NCI-H526 treated with DMSO at 0.1 percent for 48 hours (cell line): ENCODE results near the gene B4GALNT3.

Source experiments
- DNase-seq: peaks from one replicate; lab custom pipeline; 2025; lab: John Stamatoyannopoulos, UW

The B4GALNT3 gene

GRCh38 chr12:509500-509899 is 49.8 kb downstream of the B4GALNT3 start:
- no peak for DNase-seq

DNA sequence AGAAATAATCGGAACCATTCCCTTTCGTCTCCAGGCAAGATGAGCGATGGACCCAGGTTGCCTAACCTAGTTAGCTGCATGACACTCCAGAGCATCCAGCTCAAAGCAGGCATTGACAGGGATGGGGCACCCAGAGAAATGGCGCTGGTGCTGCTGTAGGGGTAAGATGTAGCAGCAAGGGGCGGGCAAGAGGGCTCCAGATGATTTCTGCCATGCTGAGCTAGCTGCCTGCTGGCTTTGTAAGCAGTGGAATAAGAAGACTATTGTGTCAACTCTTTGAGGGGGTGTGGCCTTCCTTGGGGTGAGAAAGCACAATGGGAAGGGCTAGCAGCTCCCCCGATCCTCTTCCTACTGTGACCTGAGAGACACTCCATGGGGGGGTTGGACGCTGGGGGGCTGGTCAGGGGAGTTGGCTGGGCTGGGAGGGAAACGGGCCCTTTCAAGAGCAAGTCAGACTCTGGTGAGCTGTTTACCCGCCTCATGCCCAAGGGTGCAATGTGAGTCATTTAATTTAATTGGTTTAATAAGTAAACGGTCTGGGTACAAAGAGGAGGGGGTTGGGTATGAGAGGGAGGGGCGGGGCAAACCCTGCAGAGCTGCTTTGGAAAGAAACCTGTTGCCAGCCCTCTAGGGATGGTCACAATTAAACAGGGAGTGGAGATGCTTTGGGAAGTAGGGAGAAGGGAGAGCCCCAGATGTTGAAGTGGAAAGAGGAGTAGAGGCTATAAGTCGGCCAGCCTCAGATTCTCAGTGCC is 50.5 kb downstream of the B4GALNT3 start:
- no peak for DNase-seq

DNA sequence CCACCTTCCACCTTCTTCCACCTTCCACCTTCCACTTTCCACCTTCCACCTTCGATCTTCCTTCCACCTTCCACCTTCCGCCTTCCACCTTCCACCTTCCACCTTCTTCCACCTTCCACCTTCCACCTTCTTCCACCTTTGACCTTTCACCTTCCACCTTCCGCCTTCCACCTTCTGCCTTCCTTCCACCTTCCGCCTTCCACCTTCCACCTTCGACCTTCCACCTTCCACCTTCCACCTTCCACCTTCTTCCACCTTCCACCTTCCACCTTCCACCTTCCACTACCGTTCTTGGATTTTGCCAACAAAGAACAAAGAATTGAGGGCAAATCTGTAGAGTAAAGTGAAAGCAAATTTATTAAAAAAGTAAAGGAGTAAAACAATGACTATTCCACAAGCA is 53.2 kb downstream of the B4GALNT3 start:
- DNase-seq: no peak

GRCh38 chr12:513446-513845 is 53.7 kb downstream of the B4GALNT3 start:
- no peak for DNase-seq

DNA sequence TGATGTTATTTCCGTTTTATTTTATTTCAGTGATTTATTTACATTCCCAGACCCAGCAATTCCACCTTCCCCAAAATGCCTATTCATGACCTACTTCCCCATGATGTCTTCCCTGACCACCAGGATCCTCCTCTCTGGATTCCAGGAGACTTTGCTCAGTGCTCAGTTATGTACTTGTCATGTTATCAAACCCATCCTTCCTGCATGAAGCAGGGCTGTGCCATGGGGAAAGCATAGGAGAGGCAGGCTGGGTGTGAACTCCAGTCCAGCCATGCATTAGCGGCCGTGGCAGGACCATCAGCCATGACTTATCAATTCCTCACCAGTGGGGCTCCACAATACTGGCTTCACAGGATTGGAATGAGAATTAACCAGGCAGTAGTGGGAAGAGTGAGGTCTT is 57.8 kb downstream of the B4GALNT3 start:
- no peak for DNase-seq

DNA sequence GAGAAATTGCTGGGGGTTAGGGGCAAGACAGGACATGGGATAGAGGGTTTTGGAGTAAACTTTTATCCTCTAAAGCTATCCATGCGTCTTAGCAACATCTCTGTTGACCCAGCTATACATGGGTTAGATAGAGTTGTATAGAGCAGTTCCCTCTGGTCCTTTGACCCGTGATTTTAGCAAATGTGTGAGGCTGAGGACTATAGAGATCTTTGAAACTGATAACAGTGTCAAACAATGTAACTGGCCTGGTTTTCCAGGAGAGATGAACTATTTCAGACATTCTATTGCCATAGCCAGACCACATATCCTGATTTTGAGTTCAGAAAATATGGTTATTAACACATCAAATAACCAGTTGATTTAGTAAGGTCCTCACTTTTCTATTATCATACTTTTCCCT is 60.4 kb downstream of the B4GALNT3 start:
- no peak for DNase-seq

GRCh38 chr12:522692-523378 is 63.1 kb downstream of the B4GALNT3 start:
- no peak for DNase-seq

DNA sequence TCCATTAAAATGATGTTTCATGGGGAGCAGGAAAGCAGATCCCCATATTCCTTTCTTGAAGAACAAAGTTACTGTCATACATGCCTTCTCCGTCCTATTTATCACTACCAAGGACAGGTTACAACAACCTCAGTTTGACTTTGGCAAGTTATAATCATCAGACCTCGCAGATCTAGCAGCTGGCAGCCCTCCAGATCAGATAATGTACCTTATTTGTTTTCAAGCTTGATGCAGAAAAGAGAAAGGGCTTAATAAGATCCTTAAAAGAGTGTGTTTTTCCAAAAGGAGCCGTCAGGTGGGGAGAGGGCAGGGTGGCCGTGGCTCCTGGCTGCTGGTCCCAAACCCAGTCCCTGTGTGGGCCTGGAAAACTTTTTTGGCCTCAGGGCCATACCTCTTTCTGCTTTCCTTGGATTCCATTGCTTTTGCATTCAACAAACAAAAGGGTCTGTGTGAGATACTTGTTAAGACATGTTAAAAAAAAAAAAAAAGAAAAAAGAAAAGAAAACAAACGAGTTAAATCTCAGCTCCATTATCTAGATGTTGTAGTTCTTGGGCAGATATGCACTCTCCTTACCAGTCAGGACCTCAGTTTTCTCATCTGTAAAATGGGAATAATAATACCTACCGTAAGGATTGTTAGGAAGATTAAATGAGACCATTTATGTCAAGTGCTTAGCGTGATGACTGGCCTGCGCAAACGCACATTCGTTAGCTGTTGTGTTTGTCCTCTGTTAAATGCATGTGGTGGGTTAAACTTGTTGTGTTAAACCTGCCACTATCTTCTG is 64.6 kb downstream of the B4GALNT3 start:
- DNase-seq: no peak

DNA sequence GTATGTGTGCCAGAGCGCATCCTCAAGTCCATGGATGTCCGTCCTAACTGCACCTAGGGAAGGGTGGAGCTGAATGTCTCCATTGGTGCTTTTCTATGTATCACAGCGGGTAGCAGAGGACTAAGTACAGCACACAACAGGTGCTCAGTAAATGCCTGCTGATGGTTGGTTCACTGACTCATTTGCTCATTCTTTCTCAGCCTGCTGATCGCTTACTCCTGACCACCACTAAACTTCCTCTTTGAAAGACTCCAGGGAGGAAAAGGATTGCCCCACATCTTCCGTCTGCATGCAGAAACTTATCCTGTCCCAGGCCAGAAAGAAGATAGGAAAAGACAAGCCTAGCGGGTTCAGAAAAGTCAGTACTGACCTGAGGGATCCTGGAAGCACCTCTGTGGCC is 66.3 kb downstream of the B4GALNT3 start:
- no peak for DNase-seq

DNA sequence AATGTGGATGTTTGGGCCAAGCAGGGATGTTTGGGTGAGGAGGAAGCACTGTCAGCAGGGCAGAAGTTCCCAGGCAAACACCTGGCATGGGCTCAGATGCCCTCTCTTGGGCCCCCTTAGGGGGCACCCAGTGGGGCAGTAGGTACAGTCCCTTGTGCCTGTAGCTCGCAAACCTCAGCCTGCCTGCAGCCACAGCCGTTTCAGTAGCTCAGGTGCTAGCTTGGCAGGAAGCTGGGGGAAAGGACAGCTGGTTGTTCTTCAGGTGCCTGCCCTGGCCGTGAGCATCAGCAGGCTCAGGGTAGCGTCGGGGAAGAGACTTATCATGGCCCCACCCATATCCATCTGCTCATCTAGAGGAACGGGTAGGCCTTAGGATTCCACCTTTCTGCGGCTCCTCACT is 67.5 kb downstream of the B4GALNT3 start:
- no peak for DNase-seq

- no peak for DNase-seq
Observed at GRCh38 chr12:527729-528128, 68.0 kb downstream of the B4GALNT3 start.

- no peak for DNase-seq
Observed at GRCh38 chr12:530308-530707, 70.6 kb downstream of the B4GALNT3 start.

GRCh38 chr12:530821-531220 is 71.1 kb downstream of the B4GALNT3 start:
- DNase-seq: no peak

DNA sequence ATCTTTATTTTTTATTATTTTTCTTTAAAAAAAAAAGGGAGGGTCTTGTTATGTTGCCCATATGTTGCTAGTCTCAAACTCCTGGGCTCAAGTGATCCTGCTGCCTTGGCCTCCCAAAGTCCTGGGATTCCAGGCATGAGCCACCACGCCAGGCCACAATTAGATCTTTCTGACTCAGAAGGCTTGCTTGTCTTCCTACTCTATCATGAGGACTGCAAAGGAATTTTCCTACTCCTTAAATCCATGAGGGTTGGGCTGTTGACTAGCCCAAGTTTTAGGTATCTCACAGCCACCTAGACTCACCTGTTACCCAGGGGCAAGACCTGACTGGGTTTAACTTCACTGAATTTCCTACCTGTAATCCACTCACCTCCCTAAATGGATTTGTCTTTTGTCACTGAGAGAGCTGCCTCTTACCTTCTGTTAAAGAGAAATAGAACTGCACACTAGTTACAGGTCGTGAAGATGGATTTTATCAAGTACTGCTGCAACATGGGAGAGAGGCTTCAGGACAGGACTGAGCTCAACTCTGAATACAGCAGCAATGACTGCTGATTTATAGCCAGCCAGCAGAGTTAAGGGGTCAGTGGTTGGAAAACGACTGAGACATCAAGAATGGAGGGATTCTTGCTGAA is 72.3 kb downstream of the B4GALNT3 start:
- no peak for DNase-seq

DNA sequence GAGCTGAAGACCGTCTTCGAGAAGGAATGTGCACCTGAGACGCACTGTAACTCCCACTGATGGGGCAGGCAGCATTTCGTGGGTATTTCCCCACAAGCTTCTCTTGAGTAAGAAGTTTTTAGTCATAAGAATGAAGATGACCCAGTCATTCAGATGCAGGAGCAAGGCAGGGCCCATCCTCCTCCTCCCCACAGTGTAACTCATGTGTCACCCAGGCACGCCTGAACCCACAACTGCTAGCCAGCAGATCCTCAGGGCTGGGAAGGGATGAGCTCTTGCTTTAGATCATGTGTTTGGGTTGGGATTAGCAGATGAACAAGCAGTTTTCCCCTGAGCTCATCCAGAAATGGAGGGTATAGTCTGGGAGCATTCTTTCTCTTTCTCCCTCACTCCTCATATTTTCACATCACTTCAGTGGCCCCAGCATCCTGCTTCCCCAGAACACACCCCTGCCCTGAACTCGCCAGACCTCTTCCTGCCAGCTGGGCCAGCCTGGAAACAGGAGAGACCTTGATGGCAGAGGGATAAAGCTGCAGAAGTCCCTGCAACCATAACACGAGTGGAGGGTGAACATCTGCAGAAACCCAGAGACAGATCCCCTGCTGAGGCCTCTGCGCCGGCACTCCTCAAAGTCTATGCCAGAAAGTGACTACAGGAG is 73.3 kb downstream of the B4GALNT3 start:
- DNase-seq: no peak

GRCh38 chr12:533718-534117 is 74.0 kb downstream of the B4GALNT3 start:
- DNase-seq: no peak

GRCh38 chr12:534216-534615 is 74.5 kb downstream of the B4GALNT3 start:
- no peak for DNase-seq

- no peak for DNase-seq
Observed at GRCh38 chr12:535396-535795, 75.7 kb downstream of the B4GALNT3 start.

DNA sequence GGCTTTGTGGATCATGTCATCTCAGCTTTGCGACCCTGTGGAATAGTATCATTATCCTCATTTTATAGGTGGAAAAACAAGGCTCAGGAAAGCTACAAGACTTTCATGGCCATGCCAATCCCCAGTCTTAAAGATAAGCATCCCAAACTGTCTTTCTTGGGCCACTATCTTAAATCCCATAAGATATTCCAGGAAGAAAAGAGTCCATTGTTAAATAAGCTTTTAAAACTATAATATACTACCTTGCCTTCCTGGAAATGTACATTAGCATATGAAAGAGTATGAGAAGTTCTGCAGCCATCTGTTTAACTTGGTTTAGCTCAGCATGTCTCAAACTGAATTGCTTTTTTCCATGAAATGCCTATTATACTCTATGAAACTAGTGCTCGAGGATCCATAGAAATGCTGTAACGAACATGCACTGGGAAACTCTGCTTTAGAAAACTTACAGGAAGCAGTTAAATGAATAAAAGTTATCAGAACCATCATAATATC is 77.1 kb downstream of the B4GALNT3 start:
- DNase-seq: no peak

GRCh38 chr12:537772-538171 is 78.0 kb downstream of the B4GALNT3 start:
- DNase-seq: no peak

GRCh38 chr12:538731-539539 is 79.2 kb downstream of the B4GALNT3 start:
- DNase-seq: no peak
